Coronary artery (tissue), 2 donors: Measurements from ENCODE around the gene SCIMP.

Experiments
- DNase-seq: peaks from one replicate; pipeline ENCODE4 v3.0.0-alpha.2; 2017; ENCODE audit warnings: low spot score
- H3K27ac ChIP-seq, 2 donors: fragments of 200-600 bp; sonication (generic); one replicate each; pipeline ENCODE4 v1.5.1; 2016 to 2019
- H3K4me3 ChIP-seq: fragments of 200-600 bp; sonication (generic); 2 replicates; pipeline ENCODE4 v1.5.1; 2016; ENCODE audit warnings: mild to moderate bottlenecking, moderate library complexity
- TF ChIP-seq, protein P1 (sequence below): fragments of 200-600 bp; sonication (generic); IDR thresholded peaks from one replicate; pipeline ENCODE4 v1.5.1; 2019; ENCODE audit warnings: antibody characterized with exemption

Gene SCIMP

DNA sequence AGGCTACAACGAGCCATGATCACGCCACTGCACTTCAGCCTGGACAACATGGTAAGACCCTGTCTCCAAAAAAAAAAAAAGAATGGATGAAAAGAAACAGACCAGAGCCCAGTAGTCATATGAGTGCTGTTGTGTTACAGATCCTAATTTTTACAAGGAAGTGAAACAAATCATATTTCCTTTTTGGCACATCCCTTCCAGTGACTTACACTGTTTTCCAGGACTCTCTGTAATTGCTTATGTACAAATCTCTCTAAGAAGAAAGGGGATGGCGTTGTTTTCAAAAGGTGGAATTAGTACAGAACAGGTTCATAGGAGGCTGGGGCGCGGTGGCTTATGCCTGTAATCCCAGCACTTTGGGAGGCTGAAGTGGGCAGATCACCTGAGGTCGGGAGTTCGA, 23.2 kb downstream of the SCIMP start:
- TF ChIP-seq, protein P1, sequence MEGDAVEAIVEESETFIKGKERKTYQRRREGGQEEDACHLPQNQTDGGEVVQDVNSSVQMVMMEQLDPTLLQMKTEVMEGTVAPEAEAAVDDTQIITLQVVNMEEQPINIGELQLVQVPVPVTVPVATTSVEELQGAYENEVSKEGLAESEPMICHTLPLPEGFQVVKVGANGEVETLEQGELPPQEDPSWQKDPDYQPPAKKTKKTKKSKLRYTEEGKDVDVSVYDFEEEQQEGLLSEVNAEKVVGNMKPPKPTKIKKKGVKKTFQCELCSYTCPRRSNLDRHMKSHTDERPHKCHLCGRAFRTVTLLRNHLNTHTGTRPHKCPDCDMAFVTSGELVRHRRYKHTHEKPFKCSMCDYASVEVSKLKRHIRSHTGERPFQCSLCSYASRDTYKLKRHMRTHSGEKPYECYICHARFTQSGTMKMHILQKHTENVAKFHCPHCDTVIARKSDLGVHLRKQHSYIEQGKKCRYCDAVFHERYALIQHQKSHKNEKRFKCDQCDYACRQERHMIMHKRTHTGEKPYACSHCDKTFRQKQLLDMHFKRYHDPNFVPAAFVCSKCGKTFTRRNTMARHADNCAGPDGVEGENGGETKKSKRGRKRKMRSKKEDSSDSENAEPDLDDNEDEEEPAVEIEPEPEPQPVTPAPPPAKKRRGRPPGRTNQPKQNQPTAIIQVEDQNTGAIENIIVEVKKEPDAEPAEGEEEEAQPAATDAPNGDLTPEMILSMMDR = no peak
- peak overlapping the region in 1 of 2 donors; percentile 67 for H3K27ac ChIP-seq
- no peak overlapping the region for H3K4me3 ChIP-seq
- no peak for DNase-seq

- H3K27ac ChIP-seq = peak overlapping the region in 1 of 2 donors; percentile 67
- no peak for DNase-seq
- no peak overlapping the region for H3K4me3 ChIP-seq
- TF ChIP-seq, protein P1 = no peak
These were observed 23.9 kb downstream of the SCIMP start for GRCh38 chr17:5210614-5211252.

GRCh38 chr17:5210091-5210490, 24.6 kb downstream of the SCIMP start:
- H3K4me3 ChIP-seq = no peak overlapping the region
- peak overlapping the region in 1 of 2 donors; percentile 23 for H3K27ac ChIP-seq
- DNase-seq = no peak
- TF ChIP-seq, protein P1 = no peak

GRCh38 chr17:5209396-5209795, 25.3 kb downstream of the SCIMP start:
- TF ChIP-seq, protein P1 = no peak

GRCh38 chr17:5203908-5204294, 30.8 kb downstream of the SCIMP start:
- Histone ChIP-seq H3K4me3 (no peak overlapping the region), H3K27ac (no peak overlapping the region)
- no peak for DNase-seq
- TF ChIP-seq, protein P1 = no peak

More at GRCh38 chr17:5209396-5209795, 25.3 kb downstream of the SCIMP start:
- Histone ChIP-seq H3K27ac (no peak overlapping the region), H3K4me3 (no peak overlapping the region)
- DNase-seq = no peak

GRCh38 chr17:5203178-5203907, 31.3 kb downstream of the SCIMP start:
- TF ChIP-seq, protein P1 = no peak
- no peak overlapping the region for H3K4me3 ChIP-seq
- no peak overlapping the region for H3K27ac ChIP-seq
- no peak for DNase-seq

- TF ChIP-seq, protein P1 = no peak
These were observed 33.6 kb downstream of the SCIMP start for GRCh38 chr17:5201011-5201410.

More at GRCh38 chr17:5201011-5201410, 33.6 kb downstream of the SCIMP start:
- no peak overlapping the region for H3K27ac ChIP-seq
- no peak overlapping the region for H3K4me3 ChIP-seq
- DNase-seq = no peak
